CD4-positive, alpha-beta T cell treated with Interleukin-21 for 1 hour (primary cell): ENCODE data around the gene PCLAF.
"Not testable (repeated sequence)": the region's sequence is repeated elsewhere in the genome, so short reads cannot be mapped to it uniquely, and the experiment has no call there.

Experiments
- DNase-seq: peaks from one replicate; pipeline ENCODE4 v3.0.0-alpha.2; 2020

PCLAF gene

DNA sequence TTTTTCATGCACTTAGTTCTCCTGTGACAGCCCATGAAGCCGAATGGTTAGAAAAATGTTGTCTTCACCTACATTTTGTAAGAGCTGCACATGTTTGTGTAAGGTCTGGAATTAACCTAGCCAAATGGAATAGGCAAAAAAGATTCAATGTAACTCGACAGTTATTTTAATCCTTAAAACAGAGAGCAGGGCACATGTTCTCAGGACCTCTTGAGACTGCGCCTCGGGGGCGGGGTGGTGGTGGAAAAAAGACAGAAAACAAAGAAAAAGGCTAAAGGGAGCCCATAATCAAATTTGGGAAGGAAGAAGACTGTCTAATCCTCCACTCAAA, 24.6 kb downstream of the PCLAF start:
- DNase-seq: no peak

DNA sequence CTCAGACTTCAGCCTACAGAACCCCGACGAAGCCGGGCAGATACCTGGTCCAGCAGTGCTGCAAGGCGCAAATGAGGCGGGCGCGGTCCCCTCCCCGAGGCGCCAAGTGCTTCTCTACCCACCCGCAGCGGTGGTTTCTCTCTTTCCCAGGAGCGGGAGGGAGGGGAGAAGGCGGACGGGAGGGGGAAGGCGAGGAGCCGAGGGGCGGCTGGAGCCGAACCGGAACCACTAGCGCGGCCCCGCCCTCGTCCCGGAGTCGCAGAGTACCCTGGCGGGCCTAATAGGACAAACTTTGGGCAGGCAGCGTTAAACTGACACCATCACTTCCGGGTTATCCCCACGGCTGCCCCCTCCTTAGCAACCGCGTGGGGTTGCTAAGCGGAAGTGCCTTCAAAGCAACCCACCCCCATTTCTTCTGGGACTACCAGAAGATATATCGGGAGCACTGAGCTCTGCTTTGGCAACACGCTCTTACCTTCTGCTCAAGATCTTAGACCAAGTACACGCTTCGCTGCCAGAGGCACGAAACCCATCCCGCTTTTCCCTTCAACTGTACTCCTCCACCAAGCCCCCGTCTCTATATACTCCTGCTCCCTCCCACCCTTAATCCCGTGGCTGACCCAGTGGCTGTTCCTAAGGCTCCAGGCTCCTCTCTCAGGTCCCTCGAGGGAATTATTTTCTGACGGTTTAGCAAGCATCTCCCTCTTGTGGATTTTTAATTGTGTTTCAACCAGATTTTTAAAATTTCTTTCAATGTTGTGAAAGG, 25.1 kb downstream of the PCLAF start, which contains the start of gene CSNK1G1:
TSS of gene CSNK1G1 (minus strand) at position 230 of the 766 bp plus-strand sequence. CDS start 55,674 bp downstream, outside the sequence.
- DNase-seq: peak; percentile 94

DNA sequence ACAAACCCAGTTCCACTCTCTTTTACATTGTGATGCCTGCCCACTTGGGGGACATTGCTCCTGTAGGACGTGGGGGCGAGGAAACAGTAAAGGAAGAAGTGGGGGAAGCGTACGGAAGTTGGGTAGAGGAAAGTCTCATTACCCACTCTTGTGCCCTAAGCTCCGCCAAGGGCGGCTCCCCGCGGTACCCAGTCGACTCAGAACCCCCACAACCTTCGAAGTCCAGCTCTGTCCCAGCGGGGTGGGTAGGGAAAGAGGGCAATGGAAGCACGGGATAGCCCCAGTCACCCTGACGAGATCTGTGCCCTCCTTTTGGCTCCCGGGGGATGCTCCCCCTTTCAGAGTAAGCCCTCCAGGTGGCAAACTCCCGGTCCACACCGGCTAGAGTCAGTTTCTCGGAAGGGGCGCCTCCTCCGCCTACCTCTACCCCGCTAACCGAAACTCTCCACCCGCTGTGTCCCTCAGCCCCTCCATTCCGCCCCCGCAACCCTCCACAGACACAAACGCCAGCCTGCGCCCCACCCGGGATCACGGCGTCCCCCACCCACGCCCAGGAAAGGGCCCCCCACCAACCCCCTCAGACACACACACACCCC, 25.8 kb downstream of the PCLAF start:
- peak; percentile 16 for DNase-seq

DNA sequence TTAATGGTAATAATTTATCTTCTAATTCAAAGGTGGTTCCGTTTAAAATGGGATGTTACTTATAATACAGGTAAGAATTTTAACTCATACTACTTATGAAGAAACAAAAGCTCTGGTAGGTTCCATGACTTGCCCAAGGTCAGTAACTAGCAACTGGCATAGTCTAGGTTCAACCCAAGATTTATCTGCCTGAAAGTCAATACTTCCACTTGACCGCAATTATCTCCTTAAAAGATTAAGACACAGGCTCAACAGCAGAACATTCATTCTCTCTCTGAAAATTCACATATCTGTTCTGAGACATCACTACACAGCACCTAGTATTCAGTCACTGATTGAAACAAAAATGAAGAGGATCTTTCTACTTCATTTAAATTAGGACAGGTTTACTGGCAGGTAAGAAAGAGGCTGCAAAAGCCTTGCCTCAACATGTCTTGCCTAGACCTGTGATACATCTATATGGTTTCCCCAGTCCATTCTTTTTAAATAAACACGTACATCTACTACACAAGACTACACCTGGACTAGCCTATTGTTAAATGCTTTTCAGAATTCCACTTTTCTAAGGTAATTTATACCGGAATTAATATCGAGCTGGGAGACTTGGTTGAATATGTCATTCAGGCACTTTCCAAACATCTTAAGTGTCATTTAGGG, 26.4 kb downstream of the PCLAF start:
- DNase-seq: no peak

DNA sequence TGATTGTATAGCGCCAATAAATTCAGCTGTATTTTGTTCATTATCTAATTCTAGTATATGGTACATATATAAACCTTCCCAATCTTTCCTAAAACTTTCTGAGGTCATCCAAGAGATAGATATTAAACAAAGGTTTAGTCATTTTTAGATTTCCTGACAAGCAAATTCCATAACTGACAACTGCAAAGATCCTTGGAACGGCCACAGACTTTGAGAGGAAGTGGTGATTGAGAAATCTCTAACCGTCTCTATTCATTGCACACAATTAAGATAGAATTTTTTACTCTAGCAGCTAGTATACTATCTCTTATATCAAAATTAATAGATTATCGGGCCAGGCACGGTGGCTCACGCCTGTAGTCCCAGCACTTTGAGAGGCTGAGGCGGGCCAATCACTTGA, 30.0 kb downstream of the PCLAF start:
- DNase-seq: no peak

DNA sequence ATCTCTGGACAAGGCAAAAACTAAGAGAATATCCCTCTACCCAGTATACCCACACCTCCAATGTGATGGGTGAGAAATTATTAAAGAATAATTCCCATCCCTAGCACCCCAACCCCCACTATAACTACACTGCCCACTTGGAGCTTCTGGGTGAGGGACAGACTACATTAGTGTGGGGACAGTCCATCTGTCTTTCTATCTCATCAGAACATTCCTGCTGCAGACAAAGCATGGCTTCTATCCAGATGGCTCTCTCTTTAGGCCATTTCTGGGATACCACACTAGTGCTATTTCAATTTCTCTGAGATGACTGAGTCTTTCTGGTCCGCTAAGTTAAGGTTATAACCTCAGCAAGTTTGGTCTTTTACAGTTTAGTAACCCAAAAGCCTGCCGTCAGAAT, 31.9 kb downstream of the PCLAF start:
- DNase-seq: no peak

DNA sequence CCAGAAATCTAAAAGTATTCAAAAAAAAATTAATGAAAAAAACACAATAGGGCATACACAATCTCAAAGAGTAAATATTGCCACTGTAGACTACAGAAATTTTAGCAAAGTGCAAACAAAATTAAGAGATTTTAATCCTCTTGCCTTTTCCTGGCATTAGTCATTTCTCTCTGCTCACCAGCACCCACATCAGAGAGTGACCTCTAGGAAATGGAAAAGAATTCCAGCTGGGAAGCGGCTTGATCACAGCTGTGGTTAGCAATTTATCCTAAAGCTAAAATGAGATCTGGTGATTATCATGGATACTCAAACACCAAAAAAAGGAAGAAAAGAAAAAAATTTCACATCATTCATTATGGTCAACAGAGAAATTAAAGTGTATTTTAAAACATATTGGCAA, 32.8 kb downstream of the PCLAF start:
- no peak for DNase-seq

DNA sequence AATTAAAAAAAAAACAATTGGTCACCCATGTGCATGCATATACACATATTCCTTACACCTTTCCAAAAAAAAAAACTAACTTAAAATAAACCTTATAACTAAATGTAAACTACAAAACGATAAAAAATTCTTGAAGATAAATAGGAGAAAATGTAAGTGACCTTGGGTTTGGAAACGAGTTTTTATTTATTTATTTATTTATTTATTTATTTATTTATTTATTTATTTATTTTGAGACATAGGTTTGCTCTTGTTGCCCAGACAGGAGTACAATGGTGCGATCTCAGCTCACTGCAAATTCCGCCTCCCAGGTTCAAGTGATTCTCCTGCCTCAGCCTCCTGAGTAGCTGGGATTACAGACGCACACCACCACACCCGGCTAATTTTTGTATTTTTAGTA, 35.0 kb downstream of the PCLAF start:
- not testable (repeated sequence) for DNase-seq

DNA sequence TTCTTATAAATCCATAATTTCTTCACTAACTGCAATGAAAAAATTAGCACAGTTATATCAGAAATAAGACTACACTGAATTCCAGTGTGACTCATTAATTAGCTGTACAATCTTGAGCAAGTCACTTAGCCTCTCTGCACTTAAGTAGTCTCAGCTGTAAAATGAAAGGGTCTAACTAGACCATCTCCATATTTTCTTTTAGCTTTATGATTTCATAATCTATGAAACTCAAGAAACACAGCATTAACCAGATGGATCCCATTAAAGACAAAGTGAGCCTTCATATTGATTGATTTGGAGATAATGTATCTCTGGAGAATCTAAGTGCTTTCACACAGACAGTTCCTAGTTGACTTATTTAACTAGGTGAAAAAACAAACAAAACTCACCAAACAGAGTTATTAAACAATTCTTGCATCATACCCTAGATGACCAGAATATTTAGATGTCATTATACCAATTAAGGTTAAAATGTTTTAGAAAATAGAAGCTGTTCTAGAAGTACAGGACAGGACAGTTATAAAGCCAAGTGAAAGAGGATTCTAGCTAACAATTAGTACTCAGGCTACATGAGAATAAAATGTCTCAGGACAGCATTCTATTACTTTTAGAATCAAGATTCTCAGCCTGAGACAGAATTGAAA, 36.5 kb downstream of the PCLAF start:
- DNase-seq: no peak

DNA sequence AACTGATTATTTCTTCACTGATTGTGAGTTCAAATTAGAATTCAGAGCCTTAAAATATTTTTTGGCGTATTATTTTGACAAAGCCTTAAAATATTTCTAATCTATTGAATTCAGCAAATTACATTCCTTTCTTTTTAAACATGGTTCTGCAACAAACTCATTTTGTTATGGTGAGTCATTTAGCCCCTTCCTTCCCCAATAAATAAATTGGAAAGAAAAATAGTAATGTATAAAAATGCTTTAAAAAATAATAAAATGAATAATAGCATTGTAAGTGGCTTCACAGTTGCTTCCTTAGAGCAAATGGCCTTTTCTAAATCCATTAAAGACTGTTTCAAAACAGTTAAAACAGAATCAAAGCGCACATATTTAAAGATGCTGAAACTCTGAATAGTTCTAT, 37.4 kb downstream of the PCLAF start:
- no peak for DNase-seq

DNA sequence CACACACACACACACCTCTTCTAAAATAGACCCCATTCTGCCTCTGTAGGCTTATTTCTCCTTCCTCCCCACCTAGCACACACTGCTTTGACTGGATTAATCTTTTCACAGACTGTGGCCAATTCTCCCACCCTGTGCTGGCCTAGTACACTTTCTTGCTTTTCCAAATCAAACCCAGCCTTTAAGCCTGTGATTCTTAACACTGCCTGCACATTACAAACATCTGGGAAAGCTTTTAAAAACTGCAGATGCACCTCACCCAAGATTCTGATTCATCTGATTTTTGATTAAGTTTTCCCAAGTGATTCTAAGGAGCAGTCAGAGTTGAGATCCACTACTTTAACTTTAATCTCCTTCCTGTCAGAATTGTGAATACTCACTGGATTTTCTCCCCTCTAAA, 38.0 kb downstream of the PCLAF start:
- DNase-seq: no peak

DNA sequence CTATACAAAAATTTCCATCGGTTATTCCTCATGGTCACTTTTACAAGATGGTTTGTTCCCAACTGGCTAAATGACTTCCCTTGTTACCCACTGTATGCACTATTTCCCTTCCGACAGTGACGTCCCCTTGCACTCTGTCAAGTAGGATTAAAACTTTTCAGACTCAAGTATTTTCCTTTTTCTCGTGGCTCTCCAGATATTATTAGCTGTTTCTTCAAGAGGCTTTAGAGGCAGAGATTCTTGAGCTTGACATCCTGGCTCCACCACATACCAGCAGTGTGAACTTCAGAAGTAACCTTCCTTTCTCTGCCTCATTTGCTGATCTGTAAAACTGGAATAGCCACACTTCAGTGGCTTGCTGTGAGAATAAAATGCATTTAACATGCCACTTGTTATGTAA, 39.3 kb downstream of the PCLAF start:
- DNase-seq: no peak

DNA sequence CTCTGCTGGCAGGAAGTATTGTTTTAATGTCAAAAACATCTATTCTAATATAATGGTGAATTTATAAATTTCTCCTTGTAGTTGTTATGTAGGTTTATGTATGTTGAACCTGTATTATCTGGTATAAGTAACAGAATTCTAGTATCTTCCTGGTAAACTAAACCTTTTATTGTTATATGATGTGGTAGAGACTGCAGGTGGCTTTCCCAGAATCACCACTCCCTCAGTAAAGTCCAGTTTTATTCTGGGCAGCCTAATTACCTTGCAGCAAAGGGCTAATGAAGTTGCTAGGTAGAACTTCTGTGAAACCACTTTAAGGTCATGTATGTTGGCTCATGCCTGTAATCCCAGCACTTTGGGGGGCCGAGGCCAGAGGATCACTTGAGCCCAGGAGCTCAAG, 40.9 kb downstream of the PCLAF start:
- no peak for DNase-seq

DNA sequence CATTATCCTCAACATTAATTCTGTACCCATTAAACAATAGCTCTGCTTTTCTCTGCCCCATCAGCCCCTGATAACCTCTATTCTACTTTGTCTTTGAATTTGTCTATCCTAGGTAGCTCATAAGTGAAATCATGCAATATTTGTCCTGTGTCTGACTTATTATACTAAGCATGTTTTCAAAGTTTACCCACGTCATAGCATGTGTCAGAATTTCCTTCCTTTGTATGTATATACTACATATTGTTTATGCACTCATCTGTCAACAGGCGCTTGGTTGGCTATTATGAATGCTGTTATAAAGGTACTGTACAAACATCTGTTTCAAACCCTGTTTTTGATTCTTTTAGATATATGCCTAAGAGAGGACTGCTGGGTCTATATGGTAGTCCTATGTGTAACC, 43.5 kb downstream of the PCLAF start:
- DNase-seq: no peak

DNA sequence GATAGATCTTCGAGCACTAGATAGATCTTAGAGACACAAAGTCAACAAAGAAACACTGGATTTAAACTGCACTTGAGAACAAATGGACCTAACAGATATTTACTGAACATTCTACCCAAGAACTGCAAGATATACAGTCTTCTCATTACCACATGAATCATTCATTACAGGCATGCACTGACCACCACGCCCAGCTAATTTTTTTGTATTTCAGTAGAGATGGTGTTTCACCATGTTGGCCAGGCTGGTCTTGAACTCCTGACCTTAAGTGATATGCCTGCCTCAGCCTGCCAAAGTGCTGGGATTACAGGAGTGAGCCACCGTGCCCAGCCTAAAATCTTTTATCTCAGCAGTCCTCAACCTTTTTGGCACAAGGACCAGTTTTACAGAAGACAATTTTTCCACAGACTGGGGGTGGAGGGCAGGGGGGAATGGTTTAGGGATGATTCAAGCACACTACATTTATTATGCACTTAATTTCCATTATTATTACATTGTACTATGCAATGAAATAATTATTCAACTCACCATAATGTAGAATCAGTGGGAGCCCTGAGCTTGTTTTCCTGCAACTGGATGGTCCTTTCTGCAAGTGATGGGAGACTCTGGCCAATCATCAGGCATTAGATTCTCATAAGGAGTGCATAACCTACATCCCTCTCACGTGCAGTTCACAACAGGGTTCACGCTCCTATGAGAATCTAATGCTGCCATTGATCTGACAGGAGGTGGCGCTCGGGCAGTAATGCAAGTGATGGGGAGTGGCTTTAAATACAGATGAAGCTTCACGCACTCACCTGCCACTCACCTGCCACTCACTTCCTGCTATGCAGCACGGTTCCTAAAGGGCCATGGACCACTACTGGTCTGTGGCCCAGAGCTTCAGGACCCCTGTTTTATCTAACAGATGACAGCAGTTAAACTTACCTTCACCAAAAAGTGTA, 47.0 kb downstream of the PCLAF start:
- DNase-seq: peak; percentile 56

DNA sequence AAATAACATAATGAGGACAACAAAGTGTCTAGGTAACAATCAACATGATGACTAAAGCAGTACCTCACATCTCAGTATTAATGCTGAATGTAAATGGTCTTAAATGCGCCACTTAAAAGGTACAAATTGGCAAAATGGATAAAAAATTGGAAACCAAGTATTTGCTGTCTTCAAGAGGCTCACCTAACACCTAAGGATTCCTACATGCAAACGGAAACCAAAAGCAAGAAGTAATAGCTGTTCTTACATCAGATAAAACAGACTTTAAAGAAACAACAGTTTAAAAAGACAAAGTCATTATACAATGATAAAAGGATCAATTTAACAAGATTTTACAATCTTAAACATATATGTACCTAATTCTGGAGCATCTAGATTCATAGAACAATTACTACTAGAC, 47.7 kb downstream of the PCLAF start:
- no peak for DNase-seq

DNA sequence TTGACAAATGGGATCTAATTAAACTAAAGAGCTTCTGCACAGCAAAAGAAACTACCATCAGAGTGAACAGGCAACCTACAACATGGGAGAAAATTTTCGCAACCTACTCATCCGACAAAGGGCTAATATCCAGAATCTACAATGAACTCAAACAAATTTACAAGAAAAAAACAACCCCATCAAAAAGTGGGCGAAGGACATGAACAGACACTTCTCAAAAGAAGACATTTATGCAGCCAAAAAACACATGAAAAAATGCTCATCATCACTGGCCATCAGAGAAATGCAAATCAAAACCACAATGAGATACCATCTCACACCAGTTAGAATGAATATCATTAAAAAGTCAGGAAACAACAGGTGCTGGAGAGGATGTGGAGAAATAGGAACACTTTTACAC, 49.6 kb downstream of the PCLAF start:
- DNase-seq: not testable (repeated sequence)

DNA sequence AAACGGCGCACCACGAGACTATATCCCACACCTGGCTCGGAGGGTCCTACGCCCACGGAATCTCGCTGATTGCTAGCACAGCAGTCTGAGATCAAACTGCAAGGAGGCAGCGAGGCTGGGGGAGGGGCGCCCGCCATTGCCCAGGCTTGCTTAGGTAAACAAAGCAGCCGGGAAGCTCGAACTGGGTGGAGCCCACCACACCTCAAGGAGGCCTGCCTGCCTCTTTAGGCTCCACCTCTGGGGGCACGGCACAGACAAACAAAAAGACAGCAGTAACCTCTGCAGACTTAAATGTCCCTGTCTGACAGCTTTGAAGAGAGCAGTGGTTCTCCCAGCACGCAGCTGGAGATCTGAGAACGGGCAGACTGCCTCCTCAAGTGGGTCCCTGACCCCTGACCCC, 54.3 kb downstream of the PCLAF start:
- not testable (repeated sequence) for DNase-seq

DNA sequence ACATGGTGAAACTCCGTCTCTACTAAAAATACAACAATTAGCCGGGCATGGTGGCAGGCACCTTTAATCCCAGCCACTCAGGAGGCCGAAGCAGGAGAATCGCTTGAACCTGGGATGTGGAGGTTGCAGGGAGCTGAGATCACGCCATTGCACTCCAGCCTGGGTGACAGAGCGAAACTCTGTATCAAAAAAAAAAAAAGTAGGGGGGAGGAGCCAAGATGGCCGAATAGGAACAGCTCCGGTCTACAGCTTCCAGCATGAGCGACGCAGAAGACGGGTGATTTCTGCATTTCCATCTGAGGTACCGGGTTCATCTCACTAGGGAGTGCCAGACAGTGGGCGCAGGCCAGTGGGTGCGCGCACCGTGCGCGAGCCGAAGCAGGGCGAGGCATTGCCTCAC, 54.8 kb downstream of the PCLAF start:
- DNase-seq: not testable (repeated sequence)

DNA sequence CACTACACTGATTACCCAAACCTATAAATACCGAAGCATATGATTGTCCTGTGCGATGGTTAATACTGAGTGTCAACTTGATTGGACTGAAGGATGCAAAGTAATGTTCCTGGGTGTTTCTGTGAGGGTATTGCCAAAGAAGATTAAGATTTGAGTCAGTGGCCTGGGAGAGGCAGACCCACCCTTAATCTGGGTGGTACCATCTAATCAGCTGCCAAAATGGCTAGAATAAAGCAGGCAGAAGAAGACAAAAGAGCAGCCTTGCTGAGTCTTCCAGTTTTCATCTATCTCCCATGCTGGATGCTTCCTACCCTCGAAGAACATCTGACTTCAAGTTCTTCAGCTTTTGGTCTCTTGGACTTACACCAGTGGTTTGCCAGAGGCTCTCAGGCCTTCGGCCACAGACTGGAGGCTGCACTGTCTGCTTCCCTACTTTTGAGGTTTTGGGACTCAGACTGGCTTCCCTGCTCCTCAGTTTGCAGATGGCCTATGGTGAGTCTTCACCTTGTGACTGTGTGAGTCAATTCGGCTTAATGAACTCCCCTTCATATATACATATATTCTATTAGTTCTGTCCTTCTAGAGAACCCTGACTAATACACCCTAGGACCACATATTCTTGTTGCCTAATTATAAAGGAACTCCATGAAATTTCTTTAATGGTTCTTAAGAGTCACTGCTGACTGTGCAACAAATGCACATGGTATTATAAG, 56.9 kb downstream of the PCLAF start:
- no peak for DNase-seq

DNA sequence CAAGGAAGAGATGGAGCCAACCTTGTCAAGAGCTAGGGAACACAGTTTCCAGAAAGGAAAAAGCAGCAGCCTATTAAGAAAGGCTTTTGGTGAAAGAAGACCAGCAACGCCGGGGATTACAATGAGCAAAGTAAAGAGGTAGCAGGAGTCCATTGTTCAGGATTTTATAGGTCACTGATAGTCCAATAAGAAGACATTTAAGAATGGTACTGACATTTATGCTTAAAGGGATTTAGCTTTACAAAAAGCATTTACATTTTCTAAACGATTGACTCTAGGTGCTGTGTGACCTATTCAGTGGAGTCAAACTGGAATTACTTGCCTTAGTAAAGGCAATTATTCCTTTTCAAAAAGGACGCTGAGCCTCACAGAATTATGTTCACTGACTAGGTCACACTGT, 66.0 kb downstream of the PCLAF start:
- no peak for DNase-seq

DNA sequence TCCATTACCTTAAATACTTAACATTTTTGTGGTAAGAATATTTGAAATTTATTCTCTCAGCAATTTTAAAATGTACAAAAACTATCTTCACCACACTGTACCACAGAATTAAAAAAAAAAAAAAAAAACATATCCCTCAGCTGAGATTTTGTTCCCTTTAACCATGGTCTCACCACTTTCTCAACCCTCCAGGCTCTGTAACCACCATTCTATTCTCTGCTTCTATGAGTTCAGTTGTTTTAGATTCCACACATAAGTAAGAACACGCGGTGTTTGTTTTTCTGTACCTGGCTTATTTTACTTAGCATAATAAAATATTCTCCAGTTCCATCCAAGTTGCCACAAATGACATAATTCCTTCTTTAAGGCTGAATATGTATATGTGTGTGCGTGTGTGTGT, 66.8 kb downstream of the PCLAF start:
- no peak for DNase-seq
